HepG2 (cell line): ENCODE data around the gene MACROD2. TPM values are rescaled to one million over a fixed set of nuclear protein-coding genes. Genes with fewer than 3 reads are reported as not detected.

Experiments used
- ARNT ChIP-seq: fragments of 450-650 bp; IDR thresholded peaks from 2 replicates; pipeline ENCODE4 v1.6.1; 2017
- IRF2 ChIP-seq: IDR thresholded peaks from 2 replicates; pipeline ENCODE4 v1.6.1; 2018; ENCODE audit warnings: missing genetic modification reagents, missing compliant biosample characterization
- MAFK ChIP-seq, 2 experiments: IDR thresholded peaks in 1 of 2; conservative IDR thresholded peaks in 1 of 2; 2 replicates each; pipeline ENCODE4 v1.6.1; 2011; ENCODE audit warnings: improper control_type of control experiment in 2 of 2, low read length in 2 of 2
- NR2F6 ChIP-seq, 2 experiments: IDR thresholded peaks; 2 replicates each; pipeline ENCODE4 v1.6.1; 2016; ENCODE audit warnings: antibody characterized with exemption in 1 of 2, mild to moderate bottlenecking in 1 of 2
- RBFOX2 ChIP-seq: fragments of 200-400 bp; formaldehyde crosslinking; IDR thresholded peaks from 2 replicates; pipeline ENCODE4 v1.6.1; 2017; ENCODE audit warnings: low read depth, mild to moderate bottlenecking, low read length
- SOX13 ChIP-seq, 3 experiments: fragments of 450-650 bp in 1 of 3; sonication (generic) in 1 of 3; formaldehyde crosslinking in 1 of 3; IDR thresholded peaks in 2 of 3; conservative IDR thresholded peaks in 1 of 3; 2 replicates each; pipeline versions ENCODE4 v1.5.0 to v1.6.1; 2016 to 2020; ENCODE audit warnings: antibody characterized with exemption in 1 of 3, mild to moderate bottlenecking in 1 of 3, missing compliant biosample characterization in 1 of 3, missing genetic modification reagents in 1 of 3, moderate library complexity in 1 of 3
- SRSF9 ChIP-seq: fragments of 200-400 bp; formaldehyde crosslinking; IDR thresholded peaks from 2 replicates; pipeline ENCODE4 v1.6.1; 2018; ENCODE audit warnings: borderline replicate concordance, mild to moderate bottlenecking, low read depth, low read length; ENCODE audit not compliant: insufficient read depth, poor library complexity, severe bottlenecking
- TARDBP ChIP-seq: sonication (generic); formaldehyde crosslinking; IDR thresholded peaks from 2 replicates; pipeline ENCODE4 v1.8.0; 2022; ENCODE audit warnings: mild to moderate bottlenecking, missing genetic modification reagents
- TGIF2 ChIP-seq: IDR thresholded peaks from 2 replicates; pipeline ENCODE4 v1.6.1; 2016; ENCODE audit warnings: control low read depth, missing compliant biosample characterization
- ZFY ChIP-seq: sonication (generic); formaldehyde crosslinking; IDR thresholded peaks from 2 replicates; pipeline ENCODE4 v1.4.0; 2020; ENCODE audit warnings: missing genetic modification reagents
- ZNF101 ChIP-seq: sonication (generic); formaldehyde crosslinking; IDR thresholded peaks from 2 replicates; pipeline ENCODE4 v1.4.0; 2020; ENCODE audit warnings: mild to moderate bottlenecking, low read depth, missing genetic modification reagents, borderline replicate concordance
- ZNF557 ChIP-seq: sonication (generic); formaldehyde crosslinking; IDR thresholded peaks from 2 replicates; pipeline ENCODE4 v1.4.0; 2020; ENCODE audit warnings: missing genetic modification reagents
- ZNF841 ChIP-seq: sonication (generic); formaldehyde crosslinking; IDR thresholded peaks from 2 replicates; pipeline ENCODE4 v1.8.1; 2023; ENCODE audit warnings: missing genetic modification reagents, borderline replicate concordance
- polyA plus RNA-seq, 8 experiments: library from polyadenylated mRNA; depleted of rRNA in 3 of 8; stranded (reverse) in 7 of 8; unstranded in 1 of 8; fragments of >200 nt; fragmentation: Illumina TruSeq in 4 of 8; extraction: Trizol in 4 of 8; gene quantifications; 2 replicates each; pipeline versions ENCODE4 v1.2.1 to v1.2.3, GENCODE V29; 2011 to 2016; ENCODE audit warnings: low read depth in 4 of 8, missing spikeins in 1 of 8, mixed read lengths in 1 of 8; ENCODE audit not compliant: insufficient read depth in 1 of 8
- total RNA-seq, 5 experiments: library from RNA; depleted of rRNA; stranded (reverse); fragments of >200 nt; fragmentation: Illumina TruSeq; extraction: Trizol; gene quantifications; 2 replicates each; pipeline ENCODE4 v1.2.3, GENCODE V29; 2016; ENCODE audit warnings: low read depth in 1 of 5
- TF ChIP-seq, protein P1 (sequence below): sonication (generic); formaldehyde crosslinking; IDR thresholded peaks from one replicate; pipeline ENCODE4 v1.5.1; 2020; ENCODE audit warnings: mild to moderate bottlenecking, missing genetic modification reagents; ENCODE audit errors: not compliant biosample characterization
- TF ChIP-seq, protein P2 (sequence below): IDR thresholded peaks from 2 replicates; pipeline ENCODE4 v1.6.1; 2016; ENCODE audit warnings: missing compliant biosample characterization, missing genetic modification reagents, borderline replicate concordance
- TF ChIP-seq, protein P3 (sequence below): sonication (generic); formaldehyde crosslinking; IDR thresholded peaks from 2 replicates; pipeline ENCODE4 v1.4.0; 2020; ENCODE audit warnings: mild to moderate bottlenecking, missing genetic modification reagents

The MACROD2 gene
- total and polyA plus RNA-seq, 2 of the 13 experiments (the other 11 are each of a cell fraction or from before 2014, with no cell fraction given) = 0.13 to 0.51 TPM

DNA sequence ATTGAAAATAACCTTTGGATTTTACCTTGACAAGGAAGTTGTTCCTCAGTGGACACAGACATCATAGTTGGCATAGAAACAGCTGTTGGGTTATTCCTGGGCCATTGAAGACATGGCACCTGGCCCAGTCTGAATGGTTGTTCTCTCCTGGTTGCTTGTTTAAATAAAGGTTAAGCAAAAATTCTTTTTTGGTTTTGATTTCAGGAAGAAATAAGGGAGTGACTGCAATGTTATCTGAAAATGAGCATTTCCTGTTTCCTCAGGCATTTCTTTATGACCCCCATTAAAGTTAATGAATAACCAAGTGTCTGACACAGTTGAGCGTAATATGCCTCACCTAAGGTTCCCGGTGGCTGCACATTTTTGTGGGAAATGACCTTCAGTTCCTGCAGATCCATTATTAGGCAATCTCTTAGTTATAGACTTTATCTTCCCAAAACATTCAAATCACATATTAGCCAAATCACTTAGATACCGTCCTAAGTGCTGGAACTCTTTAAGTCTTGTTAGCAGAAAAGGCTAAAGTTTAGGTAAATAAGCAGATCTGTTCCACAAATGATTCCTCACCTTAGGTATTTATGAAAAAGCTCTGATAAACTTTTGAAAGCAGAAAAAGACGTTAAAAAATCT lies 990.8 kb downstream of the MACROD2 start (continued):
- TF ChIP-seq, protein P1, sequence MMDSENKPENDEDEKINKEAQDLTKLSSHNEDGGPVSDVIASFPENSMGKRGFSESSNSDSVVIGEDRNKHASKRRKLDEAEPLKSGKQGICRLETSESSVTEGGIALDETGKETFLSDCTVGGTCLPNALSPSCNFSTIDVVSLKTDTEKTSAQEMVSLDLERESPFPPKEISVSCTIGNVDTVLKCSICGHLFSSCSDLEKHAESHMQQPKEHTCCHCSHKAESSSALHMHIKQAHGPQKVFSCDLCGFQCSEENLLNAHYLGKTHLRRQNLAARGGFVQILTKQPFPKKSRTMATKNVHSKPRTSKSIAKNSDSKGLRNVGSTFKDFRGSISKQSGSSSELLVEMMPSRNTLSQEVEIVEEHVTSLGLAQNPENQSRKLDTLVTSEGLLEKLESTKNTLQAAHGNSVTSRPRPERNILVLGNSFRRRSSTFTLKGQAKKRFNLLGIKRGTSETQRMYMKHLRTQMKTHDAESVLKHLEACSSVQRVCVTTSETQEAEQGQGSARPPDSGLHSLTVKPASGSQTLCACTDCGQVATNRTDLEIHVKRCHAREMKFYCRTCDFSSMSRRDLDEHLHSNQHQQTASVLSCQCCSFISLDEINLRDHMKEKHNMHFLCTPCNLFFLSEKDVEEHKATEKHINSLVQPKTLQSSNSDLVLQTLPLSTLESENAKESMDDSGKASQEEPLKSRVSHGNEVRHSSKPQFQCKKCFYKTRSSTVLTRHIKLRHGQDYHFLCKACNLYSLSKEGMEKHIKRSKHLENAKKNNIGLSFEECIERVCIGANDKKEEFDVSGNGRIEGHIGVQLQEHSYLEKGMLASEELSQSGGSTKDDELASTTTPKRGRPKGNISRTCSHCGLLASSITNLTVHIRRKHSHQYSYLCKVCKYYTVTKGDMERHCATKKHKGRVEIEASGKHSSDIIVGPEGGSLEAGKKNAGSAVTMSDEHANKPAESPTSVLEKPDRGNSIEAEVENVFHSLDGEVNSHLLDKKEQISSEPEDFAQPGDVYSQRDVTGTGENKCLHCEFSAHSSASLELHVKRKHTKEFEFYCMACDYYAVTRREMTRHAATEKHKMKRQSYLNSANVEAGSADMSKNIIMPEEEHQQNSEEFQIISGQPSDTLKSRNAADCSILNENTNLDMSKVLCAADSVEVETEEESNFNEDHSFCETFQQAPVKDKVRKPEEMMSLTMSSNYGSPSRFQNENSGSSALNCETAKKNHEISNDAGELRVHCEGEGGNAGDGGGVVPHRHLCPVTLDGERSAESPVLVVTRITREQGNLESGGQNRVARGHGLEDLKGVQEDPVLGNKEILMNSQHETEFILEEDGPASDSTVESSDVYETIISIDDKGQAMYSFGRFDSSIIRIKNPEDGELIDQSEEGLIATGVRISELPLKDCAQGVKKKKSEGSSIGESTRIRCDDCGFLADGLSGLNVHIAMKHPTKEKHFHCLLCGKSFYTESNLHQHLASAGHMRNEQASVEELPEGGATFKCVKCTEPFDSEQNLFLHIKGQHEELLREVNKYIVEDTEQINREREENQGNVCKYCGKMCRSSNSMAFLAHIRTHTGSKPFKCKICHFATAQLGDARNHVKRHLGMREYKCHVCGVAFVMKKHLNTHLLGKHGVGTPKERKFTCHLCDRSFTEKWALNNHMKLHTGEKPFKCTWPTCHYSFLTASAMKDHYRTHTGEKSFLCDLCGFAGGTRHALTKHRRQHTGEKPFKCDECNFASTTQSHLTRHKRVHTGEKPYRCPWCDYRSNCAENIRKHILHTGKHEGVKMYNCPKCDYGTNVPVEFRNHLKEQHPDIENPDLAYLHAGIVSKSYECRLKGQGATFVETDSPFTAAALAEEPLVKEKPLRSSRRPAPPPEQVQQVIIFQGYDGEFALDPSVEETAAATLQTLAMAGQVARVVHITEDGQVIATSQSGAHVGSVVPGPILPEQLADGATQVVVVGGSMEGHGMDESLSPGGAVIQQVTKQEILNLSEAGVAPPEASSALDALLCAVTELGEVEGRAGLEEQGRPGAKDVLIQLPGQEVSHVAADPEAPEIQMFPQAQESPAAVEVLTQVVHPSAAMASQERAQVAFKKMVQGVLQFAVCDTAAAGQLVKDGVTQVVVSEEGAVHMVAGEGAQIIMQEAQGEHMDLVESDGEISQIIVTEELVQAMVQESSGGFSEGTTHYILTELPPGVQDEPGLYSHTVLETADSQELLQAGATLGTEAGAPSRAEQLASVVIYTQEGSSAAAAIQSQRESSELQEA (CRISPR knock-in tag) = no peak
- TF ChIP-seq ZFY (CRISPR knock-in tag) = no peak
- no peak; the same call in 1 of the 2 replicates for TF ChIP-seq TARDBP
- no peak for TF ChIP-seq ZNF841 (CRISPR knock-in tag)
- TF ChIP-seq ARNT = no peak
- TF ChIP-seq TGIF2 (CRISPR knock-in tag) = 0 out of 2 replicates have a peak, but pooled peaks have one; percentile 24
- no peak for TF ChIP-seq SRSF9
- no peak for TF ChIP-seq ZNF101 (CRISPR knock-in tag)
- no peak for TF ChIP-seq ZNF557
- TF ChIP-seq RBFOX2 = peak; percentile 27; the same call in 1 of the 2 replicates
- TF ChIP-seq MAFK (conservative IDR thresholded peaks at IDR 0.05 in 1 of 2, IDR thresholded peaks at IDR 0.05 in 1 of 2; ENCODE audit: low read length in 2 of 2) = peak in 1 of 2 experiments; percentile 17; a peak in 1 of 4 replicates
- TF ChIP-seq, protein P2, sequence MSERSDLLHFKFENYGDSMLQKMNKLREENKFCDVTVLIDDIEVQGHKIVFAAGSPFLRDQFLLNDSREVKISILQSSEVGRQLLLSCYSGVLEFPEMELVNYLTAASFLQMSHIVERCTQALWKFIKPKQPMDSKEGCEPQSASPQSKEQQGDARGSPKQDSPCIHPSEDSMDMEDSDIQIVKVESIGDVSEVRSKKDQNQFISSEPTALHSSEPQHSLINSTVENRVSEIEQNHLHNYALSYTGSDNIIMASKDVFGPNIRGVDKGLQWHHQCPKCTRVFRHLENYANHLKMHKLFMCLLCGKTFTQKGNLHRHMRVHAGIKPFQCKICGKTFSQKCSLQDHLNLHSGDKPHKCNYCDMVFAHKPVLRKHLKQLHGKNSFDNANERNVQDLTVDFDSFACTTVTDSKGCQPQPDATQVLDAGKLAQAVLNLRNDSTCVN = peak; percentile 43; the same call in 1 of the 2 replicates
- TF ChIP-seq IRF2 (CRISPR knock-in tag) = peak; percentile 83
- TF ChIP-seq SOX13 (IDR thresholded peaks at IDR 0.05) = peak; percentile 38; the same call in 1 of the 2 replicates
- TF ChIP-seq SOX13 (CRISPR knock-in tag; conservative IDR thresholded peaks at IDR 0.05 in 1 of 2, IDR thresholded peaks at IDR 0.05 in 1 of 2) = peak in 1 of 2 experiments; percentile 95; a peak in 2 of 4 replicates
- TF ChIP-seq NR2F6 (IDR thresholded peaks at IDR 0.05) = peak; percentile 93
- TF ChIP-seq NR2F6 (CRISPR knock-in tag; IDR thresholded peaks at IDR 0.05) = peak; percentile 92
- TF ChIP-seq, protein P3, sequence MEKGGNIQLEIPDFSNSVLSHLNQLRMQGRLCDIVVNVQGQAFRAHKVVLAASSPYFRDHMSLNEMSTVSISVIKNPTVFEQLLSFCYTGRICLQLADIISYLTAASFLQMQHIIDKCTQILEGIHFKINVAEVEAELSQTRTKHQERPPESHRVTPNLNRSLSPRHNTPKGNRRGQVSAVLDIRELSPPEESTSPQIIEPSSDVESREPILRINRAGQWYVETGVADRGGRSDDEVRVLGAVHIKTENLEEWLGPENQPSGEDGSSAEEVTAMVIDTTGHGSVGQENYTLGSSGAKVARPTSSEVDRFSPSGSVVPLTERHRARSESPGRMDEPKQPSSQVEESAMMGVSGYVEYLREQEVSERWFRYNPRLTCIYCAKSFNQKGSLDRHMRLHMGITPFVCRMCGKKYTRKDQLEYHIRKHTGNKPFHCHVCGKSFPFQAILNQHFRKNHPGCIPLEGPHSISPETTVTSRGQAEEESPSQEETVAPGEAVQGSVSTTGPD = peak; percentile 23; the same call in 1 of the 2 replicates
